HepG2 (cell line): ENCODE data around the gene ENPP7. TPM values are rescaled to one million over a fixed set of nuclear protein-coding genes. Genes with fewer than 3 reads are reported as not detected.

Source experiments
- HCFC1 ChIP-seq: fragments of 150-350 bp; IDR thresholded peaks from 2 replicates; pipeline ENCODE4 v1.6.1; 2014; ENCODE audit warnings: low read depth, low read length
- KDM2A ChIP-seq: sonication (generic); formaldehyde crosslinking; IDR thresholded peaks from 2 replicates; pipeline ENCODE4 v1.4.0; 2020; ENCODE audit warnings: low read depth, missing genetic modification reagents, borderline replicate concordance
- MYPOP ChIP-seq: sonication (generic); formaldehyde crosslinking; IDR thresholded peaks from 2 replicates; pipeline ENCODE4 v1.8.1; 2023; ENCODE audit warnings: mild to moderate bottlenecking, moderate library complexity, missing genetic modification reagents
- NFYC ChIP-seq: IDR thresholded peaks from 2 replicates; pipeline ENCODE4 v1.6.1; 2016; ENCODE audit warnings: missing genetic modification reagents, missing compliant biosample characterization
- RAD51 ChIP-seq: fragments of 450-650 bp; IDR thresholded peaks from 2 replicates; pipeline ENCODE4 v1.6.1; 2016; ENCODE audit warnings: borderline replicate concordance
- SIN3A ChIP-seq: IDR thresholded peaks from 2 replicates; pipeline ENCODE4 v1.6.1; 2011; ENCODE audit warnings: low read depth, mild to moderate bottlenecking, control low read depth, low read length, borderline replicate concordance
- YY1 ChIP-seq: IDR thresholded peaks from 2 replicates; pipeline ENCODE4 v1.6.1; 2011; ENCODE audit warnings: low read length, low read depth, moderate library complexity, mild to moderate bottlenecking; ENCODE audit not compliant: insufficient read depth, insufficient replicate concordance
- ZGPAT ChIP-seq: IDR thresholded peaks from 2 replicates; pipeline ENCODE4 v1.6.1; 2016; ENCODE audit warnings: mild to moderate bottlenecking
- ZNF773 ChIP-seq: sonication (generic); formaldehyde crosslinking; IDR thresholded peaks from 2 replicates; pipeline ENCODE4 v1.4.0; 2020; ENCODE audit warnings: missing genetic modification reagents, borderline replicate concordance
- polyA plus RNA-seq, 8 experiments: library from polyadenylated mRNA; depleted of rRNA in 3 of 8; stranded (reverse) in 7 of 8; unstranded in 1 of 8; fragments of >200 nt; fragmentation: Illumina TruSeq in 4 of 8; extraction: Trizol in 4 of 8; gene quantifications; 2 replicates each; pipeline versions ENCODE4 v1.2.1 to v1.2.3, GENCODE V29; 2011 to 2016; ENCODE audit warnings: low read depth in 4 of 8, missing spikeins in 1 of 8, mixed read lengths in 1 of 8; ENCODE audit not compliant: insufficient read depth in 1 of 8
- total RNA-seq, 5 experiments: library from RNA; depleted of rRNA; stranded (reverse); fragments of >200 nt; fragmentation: Illumina TruSeq; extraction: Trizol; gene quantifications; 2 replicates each; pipeline ENCODE4 v1.2.3, GENCODE V29; 2016; ENCODE audit warnings: low read depth in 1 of 5
- TF ChIP-seq, protein P1 (sequence below), 2 experiments: sonication (generic) in 1 of 2; formaldehyde crosslinking in 1 of 2; IDR thresholded peaks; 2 replicates each; pipeline versions ENCODE4 v1.5.1 to v1.6.1; 2011 to 2020; ENCODE audit warnings: borderline replicate concordance in 1 of 2, low read depth in 1 of 2, low read length in 1 of 2, mild to moderate bottlenecking in 1 of 2, missing genetic modification reagents in 1 of 2, moderate library complexity in 1 of 2
- TF ChIP-seq, protein P2 (sequence below), 2 experiments: sonication (generic) in 1 of 2; formaldehyde crosslinking in 1 of 2; IDR thresholded peaks; 2 replicates each; pipeline versions ENCODE4 v1.4.0 to v1.6.1; 2016 to 2020; ENCODE audit warnings: borderline replicate concordance in 1 of 2, low read depth in 1 of 2, mild to moderate bottlenecking in 1 of 2, missing genetic modification reagents in 1 of 2
- TF ChIP-seq, protein P3 (sequence below): IDR thresholded peaks from 2 replicates; pipeline ENCODE4 v1.6.1; 2016; ENCODE audit warnings: low read depth
- TF ChIP-seq, protein P4 (sequence below): IDR thresholded peaks from 2 replicates; pipeline ENCODE4 v1.6.1; 2012; ENCODE audit warnings: inconsistent platforms

Gene ENPP7
- total and polyA plus RNA-seq, 2 of the 13 experiments (the other 11 are each of a cell fraction or from before 2014, with no cell fraction given): 1.1 to 2.2 TPM

DNA sequence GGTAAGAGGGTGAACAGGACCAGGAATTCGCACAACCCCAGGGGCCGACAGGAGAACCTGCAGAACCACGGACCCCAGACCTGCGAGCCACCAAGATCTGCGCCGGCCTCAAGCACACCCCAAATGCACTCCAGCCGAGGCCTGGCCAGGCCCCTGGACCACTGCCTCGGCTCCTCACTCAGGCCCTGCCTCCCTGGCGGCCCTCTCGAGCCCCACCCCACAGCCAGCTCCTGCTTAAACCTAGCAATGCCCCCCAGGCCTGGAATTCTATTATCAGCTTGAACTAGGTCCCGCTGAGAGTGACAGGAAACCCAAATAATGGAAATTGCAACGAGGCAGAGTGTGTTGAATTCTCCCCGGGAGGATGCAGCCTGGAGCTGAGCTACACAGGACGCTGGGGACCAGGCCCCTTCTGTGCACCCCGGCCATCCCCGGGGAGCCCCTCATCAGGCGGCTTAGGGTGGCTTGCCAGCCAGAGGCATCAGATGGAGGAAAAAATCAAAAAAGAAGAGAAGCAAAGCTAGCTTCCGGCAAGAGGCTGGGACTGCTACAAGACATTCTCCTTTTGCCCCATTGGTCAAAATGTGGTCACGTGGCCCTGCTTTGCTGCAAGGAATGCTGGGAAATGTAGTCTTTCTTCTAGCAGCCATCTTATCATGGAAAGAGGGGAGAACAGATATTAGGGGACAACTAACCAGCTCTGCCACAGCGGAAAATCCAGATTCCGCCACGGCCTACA lies 2.4 kb upstream of the ENPP7 start (continued):
- TF ChIP-seq, protein P1, sequence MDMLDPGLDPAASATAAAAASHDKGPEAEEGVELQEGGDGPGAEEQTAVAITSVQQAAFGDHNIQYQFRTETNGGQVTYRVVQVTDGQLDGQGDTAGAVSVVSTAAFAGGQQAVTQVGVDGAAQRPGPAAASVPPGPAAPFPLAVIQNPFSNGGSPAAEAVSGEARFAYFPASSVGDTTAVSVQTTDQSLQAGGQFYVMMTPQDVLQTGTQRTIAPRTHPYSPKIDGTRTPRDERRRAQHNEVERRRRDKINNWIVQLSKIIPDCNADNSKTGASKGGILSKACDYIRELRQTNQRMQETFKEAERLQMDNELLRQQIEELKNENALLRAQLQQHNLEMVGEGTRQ (IDR thresholded peaks at IDR 0.05; ENCODE audit: low read depth, low read length): peak; percentile 98
- TF ChIP-seq, protein P1 (CRISPR knock-in tag; IDR thresholded peaks at IDR 0.05; ENCODE audit: borderline replicate concordance): peak; percentile 98; the same call in 1 of the 2 replicates
- TF ChIP-seq YY1 (peak; percentile 93), MYPOP (CRISPR knock-in tag) (no peak), ZNF773 (CRISPR knock-in tag) (no peak), SIN3A (no peak), HCFC1 (peak; percentile 92), KDM2A (CRISPR knock-in tag) (0 out of 2 replicates have a peak, but pooled peaks have one; percentile 55), RAD51 (peak; percentile 92), ZGPAT (CRISPR knock-in tag) (peak; percentile 16; the same call in 1 of the 2 replicates), NFYC (CRISPR knock-in tag) (peak; percentile 93)
- TF ChIP-seq, protein P2, sequence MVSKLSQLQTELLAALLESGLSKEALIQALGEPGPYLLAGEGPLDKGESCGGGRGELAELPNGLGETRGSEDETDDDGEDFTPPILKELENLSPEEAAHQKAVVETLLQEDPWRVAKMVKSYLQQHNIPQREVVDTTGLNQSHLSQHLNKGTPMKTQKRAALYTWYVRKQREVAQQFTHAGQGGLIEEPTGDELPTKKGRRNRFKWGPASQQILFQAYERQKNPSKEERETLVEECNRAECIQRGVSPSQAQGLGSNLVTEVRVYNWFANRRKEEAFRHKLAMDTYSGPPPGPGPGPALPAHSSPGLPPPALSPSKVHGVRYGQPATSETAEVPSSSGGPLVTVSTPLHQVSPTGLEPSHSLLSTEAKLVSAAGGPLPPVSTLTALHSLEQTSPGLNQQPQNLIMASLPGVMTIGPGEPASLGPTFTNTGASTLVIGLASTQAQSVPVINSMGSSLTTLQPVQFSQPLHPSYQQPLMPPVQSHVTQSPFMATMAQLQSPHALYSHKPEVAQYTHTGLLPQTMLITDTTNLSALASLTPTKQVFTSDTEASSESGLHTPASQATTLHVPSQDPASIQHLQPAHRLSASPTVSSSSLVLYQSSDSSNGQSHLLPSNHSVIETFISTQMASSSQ (IDR thresholded peaks at IDR 0.05; ENCODE audit: low read depth): no peak
- TF ChIP-seq, protein P2 (CRISPR knock-in tag; IDR thresholded peaks at IDR 0.05; ENCODE audit: borderline replicate concordance): 0 out of 2 replicates have a peak, but pooled peaks have one; percentile 19
- TF ChIP-seq, protein P3, sequence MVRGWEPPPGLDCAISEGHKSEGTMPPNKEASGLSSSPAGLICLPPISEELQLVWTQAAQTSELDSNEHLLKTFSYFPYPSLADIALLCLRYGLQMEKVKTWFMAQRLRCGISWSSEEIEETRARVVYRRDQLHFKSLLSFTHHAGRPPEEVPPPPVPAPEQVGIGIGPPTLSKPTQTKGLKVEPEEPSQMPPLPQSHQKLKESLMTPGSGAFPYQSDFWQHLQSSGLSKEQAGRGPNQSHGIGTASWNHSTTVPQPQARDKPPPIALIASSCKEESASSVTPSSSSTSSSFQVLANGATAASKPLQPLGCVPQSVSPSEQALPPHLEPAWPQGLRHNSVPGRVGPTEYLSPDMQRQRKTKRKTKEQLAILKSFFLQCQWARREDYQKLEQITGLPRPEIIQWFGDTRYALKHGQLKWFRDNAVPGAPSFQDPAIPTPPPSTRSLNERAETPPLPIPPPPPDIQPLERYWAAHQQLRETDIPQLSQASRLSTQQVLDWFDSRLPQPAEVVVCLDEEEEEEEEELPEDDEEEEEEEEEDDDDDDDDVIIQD (CRISPR knock-in tag): 0 out of 2 replicates have a peak, but pooled peaks have one; percentile 11
- TF ChIP-seq, protein P4, sequence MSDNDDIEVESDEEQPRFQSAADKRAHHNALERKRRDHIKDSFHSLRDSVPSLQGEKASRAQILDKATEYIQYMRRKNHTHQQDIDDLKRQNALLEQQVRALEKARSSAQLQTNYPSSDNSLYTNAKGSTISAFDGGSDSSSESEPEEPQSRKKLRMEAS: peak; percentile 44
